Measurements from ENCODE around the gene CCNB2.

GRCh38 chr15:59168536-59168935, 63.6 kb downstream of the CCNB2 start:
- TF ChIP-seq POLR2A (IDR thresholded peaks at IDR 0.05) (no peak), EP300 (IDR thresholded peaks at IDR 0.05) (no peak), CTCF (IDR thresholded peaks at IDR 0.05) (no peak)
